Endometrium (tissue), 2 donors: ENCODE data around the gene TIPARP.

Source experiments
- FAIRE-seq: peaks from 2 replicates; lab custom pipeline; 2012; peaks lifted over from hg19 to GRCh38; lab: Jason Lieb, UNC
- donor health status: control.
- donor health status: control.

TIPARP gene, protein sequence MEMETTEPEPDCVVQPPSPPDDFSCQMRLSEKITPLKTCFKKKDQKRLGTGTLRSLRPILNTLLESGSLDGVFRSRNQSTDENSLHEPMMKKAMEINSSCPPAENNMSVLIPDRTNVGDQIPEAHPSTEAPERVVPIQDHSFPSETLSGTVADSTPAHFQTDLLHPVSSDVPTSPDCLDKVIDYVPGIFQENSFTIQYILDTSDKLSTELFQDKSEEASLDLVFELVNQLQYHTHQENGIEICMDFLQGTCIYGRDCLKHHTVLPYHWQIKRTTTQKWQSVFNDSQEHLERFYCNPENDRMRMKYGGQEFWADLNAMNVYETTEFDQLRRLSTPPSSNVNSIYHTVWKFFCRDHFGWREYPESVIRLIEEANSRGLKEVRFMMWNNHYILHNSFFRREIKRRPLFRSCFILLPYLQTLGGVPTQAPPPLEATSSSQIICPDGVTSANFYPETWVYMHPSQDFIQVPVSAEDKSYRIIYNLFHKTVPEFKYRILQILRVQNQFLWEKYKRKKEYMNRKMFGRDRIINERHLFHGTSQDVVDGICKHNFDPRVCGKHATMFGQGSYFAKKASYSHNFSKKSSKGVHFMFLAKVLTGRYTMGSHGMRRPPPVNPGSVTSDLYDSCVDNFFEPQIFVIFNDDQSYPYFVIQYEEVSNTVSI

DNA sequence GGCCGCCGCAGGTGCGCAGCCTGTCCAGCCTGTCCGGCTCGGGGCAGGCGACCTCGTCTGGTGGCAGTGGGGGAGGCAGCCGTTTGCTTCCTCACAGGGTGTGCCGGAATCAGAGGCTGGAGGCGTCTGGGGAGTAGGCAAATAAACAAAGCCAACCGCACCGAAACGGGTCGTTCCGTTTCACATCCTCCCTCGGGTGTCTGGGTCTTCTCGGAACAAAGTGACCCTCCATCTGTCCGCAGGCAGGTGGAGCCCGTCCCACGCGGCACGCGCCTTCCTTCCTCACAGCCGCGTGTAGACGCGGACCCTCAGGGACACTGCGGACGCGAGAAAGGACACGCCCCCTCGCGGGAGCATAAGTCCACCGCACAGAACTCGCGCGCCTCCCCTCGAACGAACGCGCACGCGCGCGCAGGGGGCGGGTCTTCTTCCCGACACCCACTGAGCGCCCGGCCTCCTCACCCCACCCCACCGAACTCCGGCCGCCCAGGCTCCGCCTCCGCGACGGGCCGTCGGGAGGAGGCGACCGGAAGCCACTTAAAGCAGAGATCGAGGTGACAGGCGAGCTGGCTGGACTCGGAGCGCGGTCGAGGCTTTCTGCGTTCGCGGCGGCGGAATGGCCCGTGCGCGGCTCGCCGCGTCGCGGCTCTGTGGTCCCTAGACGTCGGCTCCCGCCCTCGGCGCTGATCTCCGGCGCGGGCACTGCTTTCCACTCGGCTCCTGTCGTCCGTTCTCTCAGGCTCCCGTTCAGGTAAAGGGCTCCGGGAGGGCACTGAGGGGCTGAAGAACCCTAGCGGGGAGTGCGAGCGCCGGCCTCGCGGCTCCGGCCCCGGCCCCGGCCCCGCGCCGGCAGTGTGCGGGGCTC lies at the start of gene TIPARP:
TSS of gene TIPARP (plus strand) at position 545 of the 865 bp plus-strand sequence. CDS start 3,108 bp downstream, outside the sequence.
- peak; percentile 67 for FAIRE-seq

DNA sequence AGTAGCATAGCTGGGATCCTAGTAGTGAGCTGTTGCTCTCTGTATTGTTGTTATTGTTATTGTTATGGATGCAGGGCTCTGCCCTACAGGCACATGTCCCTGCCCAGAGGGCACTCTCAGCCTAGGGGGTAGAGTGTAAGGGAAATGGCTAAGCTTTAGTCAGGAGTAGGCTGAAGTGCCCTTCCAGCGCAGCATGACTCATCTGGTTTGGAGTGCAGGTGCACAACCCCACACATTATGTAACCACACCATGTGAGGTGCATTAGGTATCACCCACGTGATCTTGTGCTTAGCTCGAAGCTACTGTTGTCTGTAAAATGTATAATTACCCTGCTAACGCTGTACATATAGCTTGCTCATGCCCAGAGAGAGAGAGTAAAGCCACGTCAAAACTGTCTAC lies 48.3 kb upstream of the TIPARP start:
- no peak for FAIRE-seq

DNA sequence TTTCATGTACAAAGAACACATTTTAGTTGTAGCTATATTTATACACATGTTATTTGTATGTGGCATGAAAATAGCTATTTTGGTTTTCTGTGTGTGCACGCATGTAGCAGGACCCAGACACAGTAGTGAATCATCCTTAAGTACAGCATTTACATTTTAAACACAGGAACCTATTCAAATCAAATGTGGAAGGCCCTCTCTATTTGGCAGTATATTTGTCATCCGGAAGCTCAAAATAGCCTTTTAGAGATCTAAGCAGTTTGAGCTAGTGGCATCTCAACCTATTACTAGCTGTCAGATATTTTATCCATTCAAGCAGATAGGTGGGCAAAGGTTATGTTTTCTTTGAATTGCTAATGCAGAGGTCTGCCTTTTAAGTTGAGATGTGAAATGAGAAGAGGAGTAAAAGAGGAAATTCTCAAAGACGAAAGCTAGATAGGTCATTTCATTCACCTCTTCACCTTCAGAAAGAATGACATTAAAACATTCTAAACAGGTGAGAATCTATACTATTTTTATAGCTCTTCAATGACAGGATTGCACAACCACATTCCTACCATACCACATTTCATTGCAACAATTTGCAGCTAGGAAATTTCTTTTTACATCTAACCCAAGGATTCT lies 46.3 kb upstream of the TIPARP start:
- no peak for FAIRE-seq

DNA sequence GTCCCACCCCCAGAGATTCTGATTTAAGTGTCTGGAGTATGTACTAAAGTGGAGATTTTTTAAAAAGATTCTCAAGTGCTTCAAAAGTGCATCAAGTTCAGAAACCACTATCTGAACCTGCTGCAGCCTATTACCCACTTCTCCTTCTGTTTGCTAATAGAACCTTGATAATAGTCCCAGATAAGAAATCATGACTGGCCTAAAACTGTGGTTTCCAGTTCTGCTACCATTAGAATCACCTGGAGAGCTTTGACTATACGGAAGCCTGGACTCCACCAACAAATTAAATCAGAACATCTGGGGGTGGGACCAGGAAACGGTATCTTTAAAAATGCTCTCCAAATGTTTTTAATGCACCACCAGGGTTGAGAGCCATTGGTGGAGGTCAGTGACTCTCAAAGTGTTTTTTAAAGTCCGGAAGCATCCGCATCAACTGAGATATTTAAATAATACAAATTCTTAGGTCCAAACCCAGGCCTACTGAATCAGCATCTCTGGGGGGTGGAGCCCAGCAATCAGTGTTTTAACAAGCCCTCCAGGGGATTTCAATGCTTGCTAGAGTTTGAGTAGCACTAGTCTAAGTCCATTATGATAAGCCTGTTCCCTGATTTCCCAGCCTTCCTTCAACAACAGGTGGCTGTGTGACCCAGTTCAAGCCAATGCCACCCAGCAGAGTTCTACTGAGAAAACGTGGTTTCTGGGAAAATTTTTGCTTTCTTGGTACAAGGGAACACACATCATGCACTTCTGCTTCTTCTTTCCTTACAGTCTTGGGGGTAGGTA lies 45.4 kb upstream of the TIPARP start:
- no peak for FAIRE-seq

DNA sequence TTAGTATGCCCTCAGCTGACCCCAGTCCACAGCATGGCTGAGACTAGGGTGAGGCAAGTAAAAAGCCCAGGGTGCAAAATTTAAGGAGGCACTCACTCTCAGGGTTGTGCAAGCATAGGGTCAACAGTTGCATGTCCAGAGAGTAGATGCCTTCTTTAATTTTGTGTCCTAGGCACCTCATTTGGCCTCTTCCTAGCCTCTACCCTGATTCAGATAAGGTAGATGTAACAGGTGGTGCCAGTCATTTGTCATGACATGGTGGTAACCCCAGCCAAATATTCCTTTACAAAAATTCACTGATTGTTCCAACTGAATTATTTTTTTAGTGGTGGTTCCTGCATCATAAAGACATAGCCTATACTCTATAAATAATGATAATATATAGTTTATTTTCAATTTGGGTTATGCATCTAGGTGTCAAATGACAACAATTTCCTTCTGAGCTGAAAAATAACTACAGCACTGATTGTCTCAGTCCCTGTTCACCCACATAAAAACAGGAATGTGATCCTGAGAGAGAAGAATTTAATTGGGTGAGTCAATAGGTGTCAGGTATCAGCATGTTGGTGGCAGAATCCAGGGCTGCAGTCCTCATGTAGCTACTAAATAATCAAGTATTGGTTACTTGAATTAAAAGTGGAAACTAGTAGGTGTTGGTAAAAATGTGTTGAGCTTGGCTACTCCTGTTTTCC lies 44.2 kb upstream of the TIPARP start:
- FAIRE-seq: no peak

DNA sequence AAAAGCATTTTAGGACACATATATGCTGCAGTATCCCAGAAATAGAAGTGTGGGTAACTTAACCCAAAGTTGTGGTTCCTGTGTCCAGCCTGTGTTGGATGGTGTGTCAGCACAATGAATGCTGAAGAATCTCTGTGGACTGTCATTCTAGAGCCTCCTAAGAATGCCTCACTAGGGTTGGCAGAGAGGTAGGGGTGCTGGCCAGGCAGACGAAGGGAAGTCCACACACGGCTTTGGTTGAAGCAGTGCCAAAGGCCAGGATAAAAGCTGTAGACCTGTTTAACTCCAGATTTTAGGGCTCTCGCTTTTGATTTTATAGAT lies 43.7 kb upstream of the TIPARP start:
- no peak for FAIRE-seq

DNA sequence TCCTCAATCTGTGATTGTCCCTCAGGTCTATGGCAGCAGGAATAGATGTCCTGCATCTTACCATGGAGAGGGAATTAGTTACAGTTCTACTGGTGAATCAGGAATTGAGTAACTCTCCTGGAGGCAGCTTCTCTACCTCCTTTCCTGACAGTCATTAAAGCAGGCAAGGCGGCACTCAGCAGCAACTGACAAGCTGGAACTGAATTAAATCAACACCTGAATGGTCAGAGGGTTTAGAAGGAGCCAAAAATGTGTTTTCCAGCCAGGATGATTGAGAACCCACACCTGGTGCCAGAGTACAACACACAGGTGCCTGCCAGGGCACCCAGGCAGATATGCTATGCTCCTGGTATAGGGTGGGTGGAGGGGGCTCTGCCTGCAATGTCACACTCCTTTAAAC lies 43.1 kb upstream of the TIPARP start:
- FAIRE-seq: no peak

DNA sequence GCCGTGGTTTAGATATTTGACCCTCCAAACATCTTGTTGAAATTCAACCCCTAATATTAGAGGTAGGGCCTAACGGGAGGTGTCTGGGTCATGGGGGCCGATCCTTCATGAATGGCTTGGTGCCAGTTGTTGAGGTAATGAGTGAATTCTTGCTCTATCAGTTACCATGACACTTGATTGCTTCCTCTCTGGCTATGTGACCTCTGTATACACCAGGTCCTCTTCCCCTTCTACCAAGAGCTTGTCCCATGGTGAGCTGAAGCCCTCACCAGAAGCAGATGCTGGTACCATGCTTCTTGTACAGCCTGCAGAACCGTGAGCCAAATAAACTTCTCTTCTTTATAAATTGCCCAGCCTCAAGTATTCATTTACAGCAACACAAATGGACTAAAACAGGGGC lies 41.8 kb upstream of the TIPARP start:
- no peak for FAIRE-seq

DNA sequence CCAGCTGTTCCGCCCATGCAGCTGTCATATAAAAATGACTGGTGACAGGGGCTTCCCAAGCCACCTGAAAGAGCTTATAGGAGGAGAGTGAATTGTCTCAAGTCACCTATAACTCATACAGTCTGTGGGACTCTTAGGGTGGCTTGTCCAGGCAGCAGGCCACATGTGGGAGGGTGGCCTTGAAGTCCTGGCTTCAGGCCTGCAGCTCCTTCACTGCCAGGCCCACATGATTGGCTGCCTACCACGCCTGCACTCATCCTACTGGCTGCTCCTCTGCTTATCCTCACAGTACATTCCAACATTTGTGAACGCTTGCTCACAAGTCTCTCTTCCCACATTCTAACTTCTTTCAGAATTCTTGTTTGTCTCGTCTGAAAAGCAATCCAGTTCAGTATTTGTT lies 41.1 kb upstream of the TIPARP start:
- no peak for FAIRE-seq

DNA sequence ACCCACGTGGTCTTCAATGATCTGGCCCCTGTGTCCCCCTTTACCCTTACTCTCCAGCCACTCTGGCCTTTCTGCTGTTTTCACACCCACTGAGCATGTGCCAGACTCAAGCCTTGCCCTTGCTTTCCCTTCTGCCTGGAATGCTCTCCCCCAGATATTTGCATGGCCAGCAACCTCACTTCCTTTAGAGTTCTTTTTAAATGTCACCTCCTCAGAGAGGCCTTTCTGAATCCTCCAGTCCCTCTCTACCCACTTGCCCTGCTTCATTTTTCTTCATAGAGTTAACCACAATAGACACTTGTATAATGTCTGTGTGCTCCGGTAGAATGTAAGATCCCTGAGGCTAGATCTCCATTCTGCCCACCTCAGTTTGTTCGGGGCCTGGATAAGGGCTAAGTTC lies 39.4 kb upstream of the TIPARP start:
- no peak for FAIRE-seq

DNA sequence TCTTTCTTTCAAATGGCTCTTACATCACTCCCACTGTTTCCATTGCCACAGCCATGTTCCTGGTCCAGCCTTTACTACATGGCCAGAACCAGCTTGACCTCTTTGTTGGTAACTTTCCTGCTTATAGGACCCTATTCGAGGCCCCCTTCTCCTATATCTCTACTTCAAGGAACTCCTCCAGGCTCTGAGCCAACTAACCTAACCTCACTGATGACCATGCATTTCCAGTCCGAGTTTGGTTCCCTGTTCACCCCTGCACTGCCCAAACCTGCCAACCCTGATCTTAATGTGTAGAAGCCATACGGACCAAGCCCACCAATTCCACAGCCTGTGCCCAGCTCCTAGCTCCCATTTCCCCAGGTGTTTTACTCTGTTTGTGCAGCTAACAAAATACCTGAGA lies 38.4 kb upstream of the TIPARP start:
- FAIRE-seq: no peak

DNA sequence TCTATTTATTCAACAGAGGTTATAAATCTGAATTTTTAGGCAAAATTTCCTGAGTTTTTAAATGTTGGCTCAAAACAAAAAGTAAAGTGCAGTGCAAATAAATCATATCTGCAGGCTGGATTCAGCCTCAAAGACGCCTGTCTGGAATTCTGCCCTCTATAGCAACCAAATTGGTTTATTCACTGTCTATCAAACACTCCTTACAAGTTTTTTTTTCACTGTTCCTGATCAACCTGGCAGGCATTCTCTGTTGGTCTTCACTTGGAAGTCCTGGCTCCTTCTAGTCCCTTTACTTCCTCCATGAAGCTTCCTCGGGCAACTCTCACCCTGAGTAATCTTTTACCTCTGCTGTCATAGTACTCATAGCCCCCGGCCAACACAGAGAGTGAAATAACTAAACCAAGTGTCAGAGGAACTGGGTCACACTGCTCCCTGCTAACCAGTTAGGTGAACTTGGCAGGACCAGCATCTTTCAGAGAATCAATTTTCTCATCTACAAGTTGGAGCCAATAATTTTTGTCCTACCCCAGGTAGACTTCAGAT lies 36.8 kb upstream of the TIPARP start:
- FAIRE-seq: no peak

DNA sequence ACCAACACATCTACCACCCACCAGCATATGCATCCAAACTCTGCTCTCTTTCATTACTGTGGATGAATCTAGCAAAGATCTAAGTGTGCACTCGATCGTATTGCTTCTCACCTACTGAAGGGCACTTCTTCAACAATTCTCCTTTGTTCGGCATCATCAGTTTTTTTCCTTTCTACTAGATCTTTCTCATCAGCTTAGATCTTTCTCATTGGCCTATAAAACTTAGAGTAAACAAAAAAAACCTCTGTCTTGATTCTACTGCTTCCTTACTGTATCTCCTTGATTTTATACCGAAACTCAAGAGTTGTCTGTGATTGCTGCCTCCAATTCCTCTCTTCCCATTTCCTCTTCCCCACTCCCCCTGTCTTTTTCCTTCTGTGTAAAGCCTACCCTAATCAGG lies 36.1 kb upstream of the TIPARP start:
- FAIRE-seq: no peak

DNA sequence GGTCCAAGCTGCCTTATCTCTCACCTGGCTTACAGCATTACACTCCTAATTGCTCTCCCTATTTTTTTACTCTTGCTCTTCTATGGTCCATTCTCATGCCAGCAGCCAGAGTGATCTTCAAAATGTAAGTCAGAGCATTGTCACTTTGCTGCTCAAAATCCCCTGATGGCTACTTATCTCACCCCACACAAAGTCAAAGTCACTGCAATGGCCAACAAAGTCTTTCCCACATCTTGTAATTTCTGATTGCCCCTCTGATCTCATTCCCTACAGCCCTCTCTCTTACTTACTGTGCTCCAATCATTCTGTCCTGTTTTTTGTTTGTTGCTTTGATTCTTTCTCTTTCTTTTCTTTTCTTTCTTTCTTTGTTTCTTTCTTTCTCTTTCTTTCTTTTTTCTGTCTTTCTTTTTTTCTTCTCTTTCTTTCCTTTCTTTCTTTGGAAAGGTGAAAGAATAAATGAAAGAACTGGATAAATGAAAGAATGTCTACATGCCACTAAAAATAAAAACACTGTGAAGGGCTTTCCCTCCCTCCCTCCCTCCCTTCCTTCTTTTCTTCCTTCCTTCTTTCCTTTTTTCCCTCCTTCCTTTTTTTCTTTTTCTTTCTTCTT lies 34.9 kb upstream of the TIPARP start:
- no peak for FAIRE-seq

DNA sequence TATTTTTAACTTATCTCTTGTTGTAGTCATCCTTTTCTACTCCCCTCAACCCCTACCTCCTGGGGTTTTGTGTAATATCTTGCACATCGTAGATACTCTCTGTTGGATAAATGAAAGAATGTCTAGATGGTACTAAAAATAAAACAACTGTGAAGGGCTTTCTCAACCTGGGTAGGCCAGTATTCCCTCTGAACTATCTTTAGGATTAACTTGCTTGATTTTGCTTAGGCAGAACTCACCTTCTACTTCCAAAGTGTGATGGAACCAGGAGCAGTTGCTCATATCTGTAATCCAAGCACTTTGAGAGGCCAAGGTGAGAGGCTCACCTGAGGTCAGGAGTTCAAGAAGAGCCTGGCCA lies 32.8 kb upstream of the TIPARP start:
- FAIRE-seq: no peak

DNA sequence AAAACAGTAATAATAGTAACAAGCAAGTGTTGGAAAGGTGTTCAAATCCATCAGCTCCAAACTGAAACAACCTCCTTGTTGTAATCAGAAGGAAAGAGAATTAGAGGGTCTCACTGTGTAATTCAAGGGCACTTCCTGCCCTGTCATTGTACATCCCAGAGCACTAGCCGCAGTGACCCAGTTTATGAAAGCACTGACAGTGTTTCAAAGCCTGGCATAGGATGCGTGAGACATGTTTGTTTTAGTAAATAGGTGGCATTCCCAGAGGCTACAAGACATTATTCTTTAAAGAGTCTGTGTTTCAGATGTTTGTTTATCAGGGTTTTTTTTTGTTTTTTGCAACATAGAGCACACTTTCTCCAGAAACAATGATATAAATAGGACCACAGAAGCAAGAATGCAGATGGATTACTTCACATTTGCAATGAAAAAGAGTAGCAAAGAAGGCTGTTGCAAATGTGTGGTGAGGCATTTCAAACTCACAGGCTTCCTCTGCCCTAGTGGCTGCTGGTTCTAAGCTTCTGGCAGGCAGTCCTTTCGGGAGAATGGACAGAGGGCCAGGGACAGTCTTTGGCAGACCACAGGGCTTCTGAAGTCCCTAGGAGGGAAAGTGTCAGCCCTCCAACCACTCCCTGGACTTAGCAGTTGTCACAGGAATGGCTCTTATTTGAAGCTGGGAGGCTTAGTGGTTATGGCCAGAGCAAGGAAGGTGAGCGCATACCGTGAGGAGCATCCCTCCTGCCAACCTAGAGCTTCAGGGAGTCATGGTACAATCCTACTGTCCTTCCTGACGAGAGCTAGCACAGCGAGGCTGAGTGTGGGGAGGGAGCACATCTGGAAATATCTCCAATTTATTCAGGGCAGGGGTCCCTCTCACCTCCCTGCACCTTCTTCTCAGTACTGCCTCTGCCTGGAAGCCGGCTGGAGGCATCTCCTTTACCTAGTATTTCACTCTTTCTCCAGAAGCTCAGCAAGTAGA lies 31.4 kb upstream of the TIPARP start:
- no peak for FAIRE-seq

DNA sequence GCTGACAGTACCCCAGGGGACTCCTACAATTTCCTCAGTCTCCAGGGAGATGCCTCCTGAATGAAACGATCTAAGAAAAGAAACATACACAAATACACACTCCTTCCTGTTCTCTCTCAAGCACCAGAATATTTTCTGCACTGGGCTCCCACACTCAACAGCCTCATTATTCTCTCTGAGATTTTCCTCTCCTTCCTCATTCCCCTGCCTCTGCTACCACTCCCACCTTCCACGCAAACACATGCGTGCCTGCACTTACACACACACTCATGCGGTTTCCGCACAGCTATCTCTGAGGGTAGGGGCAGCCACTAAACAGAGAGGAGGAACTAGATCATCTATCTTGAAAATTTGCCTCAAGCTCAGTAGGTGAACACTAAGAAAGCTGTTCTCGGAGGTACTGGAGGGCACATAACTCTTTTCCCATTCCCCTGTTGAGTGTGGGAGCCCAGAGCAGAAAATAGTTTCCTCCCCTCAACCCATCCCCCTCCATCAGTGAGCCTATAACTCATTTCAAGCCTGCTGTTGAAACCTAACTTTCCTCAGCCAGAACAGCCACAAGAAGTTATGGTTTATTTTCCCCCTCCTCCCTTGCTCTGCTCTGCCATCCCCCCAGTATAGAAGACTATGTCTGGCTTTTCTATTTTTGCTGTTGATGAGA lies 30.5 kb upstream of the TIPARP start:
- no peak for FAIRE-seq

DNA sequence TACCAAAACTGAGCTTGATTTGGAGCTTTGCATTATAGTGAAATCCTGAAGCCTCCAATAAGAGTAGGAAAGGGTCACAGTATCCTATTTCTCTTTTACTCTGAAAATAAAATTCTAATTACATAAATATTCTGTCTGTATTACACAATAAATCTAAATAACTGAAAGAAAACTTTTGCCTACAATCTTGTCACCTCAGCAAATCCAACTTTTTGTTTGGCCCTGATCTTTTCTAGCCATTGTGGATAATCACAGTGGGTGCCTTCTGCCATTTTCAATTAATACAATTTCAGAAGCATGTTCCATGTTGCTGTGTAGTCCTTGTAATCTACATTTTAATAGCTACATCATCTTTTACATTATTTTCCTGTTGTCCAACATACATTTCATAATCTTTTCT lies 29.4 kb upstream of the TIPARP start:
- FAIRE-seq: no peak

DNA sequence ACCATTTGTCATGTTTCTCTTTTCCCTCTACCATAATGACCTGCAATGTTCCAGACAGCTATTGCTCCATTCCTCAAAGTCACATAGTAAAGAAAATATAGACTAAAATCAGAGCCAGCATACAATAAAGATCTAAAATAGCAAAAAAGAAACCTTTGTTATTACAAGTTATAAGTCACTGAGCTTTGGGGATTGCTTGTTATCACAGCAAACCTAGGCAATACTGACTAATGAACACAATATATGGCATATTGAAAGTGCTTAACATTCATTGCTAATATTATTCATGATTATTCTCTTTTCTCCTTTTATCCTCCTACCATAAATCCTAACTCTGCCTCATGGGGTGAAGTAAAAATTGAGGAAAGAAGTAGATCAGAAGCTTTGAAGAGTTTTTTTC lies 27.4 kb upstream of the TIPARP start:
- no peak for FAIRE-seq
